Bronchial epithelial cell (primary cell): ENCODE results near the gene MPPED1. TPM values are rescaled to one million over a fixed set of nuclear protein-coding genes. Genes with fewer than 3 reads are reported as not detected.

Experiments
- DNase-seq: peaks from one replicate; pipeline ENCODE4 v3.0.0-alpha.2; 2010; ENCODE audit warnings: low read depth
- FAIRE-seq: peaks from 2 replicates; lab custom pipeline; 2011; peaks lifted over from hg19 to GRCh38; lab: Jason Lieb, UNC
- H3K27me3 ChIP-seq: 2 replicates; pipeline ENCODE4 v1.5.1; 2011; ENCODE audit warnings: low read length; ENCODE audit not compliant: control insufficient read depth, insufficient read depth
- H3K36me3 ChIP-seq: 2 replicates; pipeline ENCODE4 v1.5.1; 2011; ENCODE audit warnings: low read length; ENCODE audit not compliant: control insufficient read depth, insufficient read depth
- H3K4me3 ChIP-seq: 2 replicates; pipeline ENCODE4 v1.5.1; 2011; ENCODE audit warnings: mild to moderate bottlenecking, low read depth, low read length, control low read depth
- CTCF ChIP-seq: IDR thresholded peaks from 2 replicates; pipeline ENCODE4 v1.5.1; 2011; ENCODE audit warnings: mild to moderate bottlenecking, moderate library complexity, low read length, control low read depth, inconsistent platforms; ENCODE audit not compliant: insufficient read depth, severe bottlenecking
- total RNA-seq: library from RNA; depleted of rRNA; stranded (reverse); fragments of >200 nt; gene quantifications from 2 replicates; pipeline ENCODE4 v1.2.1, GENCODE V29; 2014

Gene MPPED1
- total RNA-seq, 1 donor from 2014 or later: not detected

- FAIRE-seq (no peak), DNase-seq (no peak)
- no peaks in the 10 kb centered on the region for H3K36me3 ChIP-seq
- no peak for TF ChIP-seq CTCF
- H3K4me3 ChIP-seq: no peak overlapping the region
- no peaks in the 10 kb centered on the region for H3K27me3 ChIP-seq
These were observed 76.4 kb downstream of the MPPED1 start for GRCh38 chr22:43488031-43488866.

- Histone ChIP-seq H3K36me3 (no peaks in the 10 kb centered on the region), H3K27me3 (no peaks in the 10 kb centered on the region), H3K4me3 (no peak overlapping the region)
- FAIRE-seq (no peak), DNase-seq (no peak)
- TF ChIP-seq CTCF: no peak
These were observed 77.1 kb downstream of the MPPED1 start for GRCh38 chr22:43488937-43489336.

- TF ChIP-seq CTCF: no peak
- FAIRE-seq: no peak
- no peaks in the 10 kb centered on the region for H3K27me3 ChIP-seq
- DNase-seq: no peak
- H3K36me3 ChIP-seq: no peaks in the 10 kb centered on the region
- H3K4me3 ChIP-seq: no peak overlapping the region
These were observed 78.5 kb downstream of the MPPED1 start for GRCh38 chr22:43490311-43490710.

- Histone ChIP-seq H3K27me3 (no peaks in the 10 kb centered on the region), H3K4me3 (no peak overlapping the region), H3K36me3 (no peaks in the 10 kb centered on the region)
- no peak for DNase-seq
- TF ChIP-seq CTCF: no peak
- no peak for FAIRE-seq
These were observed 79.4 kb downstream of the MPPED1 start for GRCh38 chr22:43491177-43491576.

- H3K36me3 ChIP-seq: no peaks in the 10 kb centered on the region
- no peak for DNase-seq
- no peak overlapping the region for H3K4me3 ChIP-seq
- FAIRE-seq: no peak
- H3K27me3 ChIP-seq: no peaks in the 10 kb centered on the region
- no peak for TF ChIP-seq CTCF
These were observed 79.9 kb downstream of the MPPED1 start for GRCh38 chr22:43491737-43492136.
